Hepatocyte (in vitro differentiated cells): ENCODE data around the gene SIVA1. TPM values are rescaled to one million over a fixed set of nuclear protein-coding genes. Genes with fewer than 3 reads are reported as not detected.

Source experiments
- DNase-seq: peaks from one replicate; pipeline ENCODE4 v3.0.0-alpha.2; 2016; ENCODE audit warnings: low spot score
- H2AFZ ChIP-seq: fragments of 200-600 bp; sonication (generic); 2 replicates; pipeline ENCODE4 v1.6.0; 2016; ENCODE audit warnings: antibody characterized with exemption, mild to moderate bottlenecking
- H3K27ac ChIP-seq: fragments of 200-600 bp; sonication (generic); 2 replicates; pipeline ENCODE4 v1.5.1; 2016; ENCODE audit warnings: mild to moderate bottlenecking
- H3K27me3 ChIP-seq: fragments of 200-600 bp; sonication (generic); 2 replicates; pipeline ENCODE4 v1.6.1; 2016
- H3K36me3 ChIP-seq: fragments of 200-600 bp; sonication (generic); replicated peaks from 2 replicates; pipeline ENCODE4 v1.5.1; 2016; ENCODE audit warnings: low read depth; ENCODE audit not compliant: insufficient read depth
- H3K4me1 ChIP-seq: fragments of 200-600 bp; sonication (generic); 2 replicates; pipeline ENCODE4 v1.5.1; 2016; ENCODE audit warnings: mild to moderate bottlenecking, moderate library complexity; ENCODE audit not compliant: insufficient read depth
- H3K4me2 ChIP-seq: fragments of 200-600 bp; sonication (generic); 2 replicates; pipeline ENCODE4 v1.6.0; 2016
- H3K4me3 ChIP-seq: fragments of 200-600 bp; sonication (generic); 2 replicates; pipeline ENCODE4 v1.5.1; 2016; ENCODE audit warnings: mild to moderate bottlenecking
- H3K79me2 ChIP-seq: fragments of 200-600 bp; sonication (generic); 2 replicates; pipeline ENCODE4 v1.6.0; 2017; ENCODE audit warnings: mild to moderate bottlenecking
- H3K9me2 ChIP-seq: fragments of 200-600 bp; sonication (generic); replicated peaks from 2 replicates; pipeline ENCODE4 v1.6.0; 2017; ENCODE audit warnings: mild to moderate bottlenecking; ENCODE audit not compliant: insufficient read depth
- H3K9me3 ChIP-seq: fragments of 200-600 bp; sonication (generic); 2 replicates; pipeline ENCODE4 v1.5.1; 2016; ENCODE audit warnings: low read depth, mild to moderate bottlenecking
- H4K20me1 ChIP-seq: fragments of 200-600 bp; sonication (generic); 2 replicates; pipeline ENCODE4 v1.6.0; 2016; ENCODE audit warnings: mild to moderate bottlenecking; ENCODE audit not compliant: insufficient read depth, poor library complexity, severe bottlenecking
- CTCF ChIP-seq: fragments of 200-600 bp; sonication (generic); IDR thresholded peaks from 2 replicates; pipeline ENCODE4 v1.5.1; 2016; ENCODE audit warnings: antibody characterized with exemption, mild to moderate bottlenecking; ENCODE audit not compliant: poor library complexity
- EZH2 ChIP-seq: fragments of 200-600 bp; sonication (generic); IDR thresholded peaks from 2 replicates; pipeline ENCODE4 v1.6.1; 2016; ENCODE audit warnings: antibody characterized with exemption, mild to moderate bottlenecking, borderline replicate concordance
- EZH2phosphoT487 ChIP-seq: fragments of 200-600 bp; sonication (generic); IDR thresholded peaks from one replicate; pipeline ENCODE4 v1.6.1; 2018; ENCODE audit warnings: antibody characterized with exemption, mild to moderate bottlenecking, low read depth, moderate library complexity; ENCODE audit not compliant: unreplicated experiment, severe bottlenecking
- WGBS: methylation state at CpG from one replicate; pipeline ENCODE4 v1.1.6; 2016; ENCODE audit warnings: low lambda C conversion rate; ENCODE audit errors: missing lambda C conversion rate; 5-methylcytosine and 5-hydroxymethylcytosine counted together
- polyA plus RNA-seq: library from polyadenylated mRNA; unstranded; fragments of >200 nt; fragmentation: Nextera tagmentation; extraction: Ambion mirVana; gene quantifications from 2 replicates; pipeline ENCODE4 v1.2.1, GENCODE V29; 2016
- total RNA-seq: library from RNA; depleted of rRNA; stranded (reverse); fragments of >200 nt; gene quantifications from 2 replicates; pipeline ENCODE4 v1.2.3, GENCODE V29; 2014

Gene SIVA1
- total and polyA plus RNA-seq, 2 experiments from 2014 or later = 149 to 163 TPM

- Histone ChIP-seq H3K4me2 (no peak overlapping the region), H3K79me2 (peaks cover 4% of the 10 kb centered on the region), H3K36me3 (no peaks in the 10 kb centered on the region), H3K9me3 (no peaks in the 10 kb centered on the region), H3K4me1 (peaks cover 18% of the 10 kb centered on the region), H3K9me2 (no peaks in the 10 kb centered on the region), H4K20me1 (no peaks in the 10 kb centered on the region), H2AFZ (no peak overlapping the region), H3K27me3 (no peaks in the 10 kb centered on the region), H3K27ac (no peak overlapping the region), H3K4me3 (no peak overlapping the region)
- 91% methylated on average over 15 of the region's 15 CpGs for WGBS
- DNase-seq = no peak
- TF ChIP-seq EZH2phosphoT487 (no peak), EZH2 (no peak), CTCF (no peak)
Measured at GRCh38 chr14:104803912-104804410, 51.0 kb downstream of the SIVA1 start.

DNA sequence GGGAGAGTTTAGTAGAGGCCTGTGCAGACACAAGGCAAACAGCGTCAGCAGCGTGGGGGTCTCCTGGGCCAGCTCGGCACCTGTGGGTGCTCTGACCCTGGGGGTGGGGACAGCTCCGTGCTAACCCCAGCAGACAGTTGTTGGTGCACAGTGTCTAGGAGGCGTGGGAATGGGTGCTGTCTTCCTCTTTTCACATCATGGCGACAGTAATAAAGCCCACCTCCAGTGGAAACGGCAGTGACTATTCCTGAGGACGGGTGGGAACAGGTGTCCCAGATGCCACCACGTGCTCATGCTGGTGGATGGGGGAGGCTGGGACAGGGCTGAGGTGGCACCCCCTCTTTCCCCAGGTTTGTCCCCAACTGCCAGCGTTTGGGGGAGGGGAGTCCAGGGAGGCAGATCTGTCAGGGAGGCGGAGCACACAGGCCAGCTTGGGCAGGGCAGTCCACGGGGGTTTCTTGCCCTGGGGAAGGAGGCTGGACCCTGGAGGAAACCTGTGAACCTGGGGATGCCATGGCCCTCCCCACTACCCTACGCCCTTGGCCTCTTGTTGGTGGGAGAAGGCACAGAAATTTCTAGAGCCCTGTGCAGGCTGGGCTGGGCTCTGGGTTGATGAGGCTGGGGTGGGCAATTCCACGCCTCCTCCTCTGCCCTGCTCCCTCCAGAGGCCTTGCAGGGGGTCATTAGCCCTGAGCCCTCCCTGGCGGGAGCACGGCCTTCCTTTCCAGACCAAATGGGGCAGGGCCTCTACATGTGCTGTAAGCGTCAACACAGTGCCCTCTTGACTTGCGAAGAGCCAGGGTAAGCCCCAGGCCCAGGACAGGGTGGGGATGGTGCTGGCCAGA, 51.8 kb downstream of the SIVA1 start:
- no peak for TF ChIP-seq EZH2
- TF ChIP-seq CTCF = no peak
- no peak for TF ChIP-seq EZH2phosphoT487
- Histone ChIP-seq H3K36me3 (no peaks in the 10 kb centered on the region), H4K20me1 (no peaks in the 10 kb centered on the region), H3K9me3 (no peaks in the 10 kb centered on the region), H3K27me3 (no peaks in the 10 kb centered on the region), H3K79me2 (peaks cover 4% of the 10 kb centered on the region), H3K4me1 (peaks cover 15% of the 10 kb centered on the region), H3K27ac (no peak overlapping the region), H3K4me2 (no peak overlapping the region), H3K4me3 (no peak overlapping the region), H3K9me2 (no peaks in the 10 kb centered on the region), H2AFZ (no peak overlapping the region)
- DNase-seq = no peak
- 88% methylated on average over 18 of the region's 18 CpGs for WGBS

DNA sequence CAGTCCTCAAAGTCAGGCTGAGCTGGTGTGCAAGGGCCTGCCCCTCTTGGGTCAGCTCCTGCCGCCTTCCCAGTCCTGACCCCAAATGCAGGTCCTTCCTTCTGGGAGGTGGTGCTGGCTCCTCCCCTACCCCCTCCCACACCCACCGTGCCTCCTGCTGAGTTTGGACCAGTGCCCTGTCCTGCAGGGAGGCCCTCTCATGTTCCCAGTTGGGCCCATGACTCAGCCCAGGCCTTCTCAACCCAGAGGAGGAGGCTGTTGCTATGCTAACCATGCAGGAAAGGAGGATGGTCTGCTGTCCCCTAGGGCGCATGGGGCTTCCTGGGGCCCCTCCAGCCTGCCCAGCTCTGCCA, 52.4 kb downstream of the SIVA1 start:
- DNase-seq = no peak
- Histone ChIP-seq H3K4me2 (no peak overlapping the region), H3K27me3 (no peaks in the 10 kb centered on the region)

More for the DNA sequence above, 52.4 kb downstream of the SIVA1 start:
- Histone ChIP-seq H3K4me1 (peaks cover 11% of the 10 kb centered on the region), H3K9me3 (no peaks in the 10 kb centered on the region), H4K20me1 (no peaks in the 10 kb centered on the region), H3K27ac (no peak overlapping the region), H2AFZ (no peak overlapping the region), H3K4me3 (no peak overlapping the region), H3K9me2 (no peaks in the 10 kb centered on the region), H3K79me2 (peaks cover 4% of the 10 kb centered on the region), H3K36me3 (no peaks in the 10 kb centered on the region)
- no peak for TF ChIP-seq EZH2
- TF ChIP-seq CTCF = no peak
- no peak for TF ChIP-seq EZH2phosphoT487
- 47% methylated on average over 2 of the region's 3 CpGs for WGBS
